GM12872 (cell line): ENCODE measurements around the gene PRR30.

Source experiments
- CTCF ChIP-seq: IDR thresholded peaks from 3 replicates; pipeline ENCODE4 v1.5.1; 2011; ENCODE audit warnings: low read depth, mild to moderate bottlenecking, low read length, moderate library complexity; ENCODE audit not compliant: insufficient read depth

Gene PRR30

GRCh38 chr2:27095745-27096651, 43.2 kb downstream of the PRR30 start:
- no peak for TF ChIP-seq CTCF

GRCh38 chr2:27095427-27095744, 43.8 kb downstream of the PRR30 start:
- no peak for TF ChIP-seq CTCF

GRCh38 chr2:27094353-27094984, 44.7 kb downstream of the PRR30 start:
- no peak for TF ChIP-seq CTCF

GRCh38 chr2:27093430-27094352, 45.5 kb downstream of the PRR30 start:
- no peak for TF ChIP-seq CTCF

DNA sequence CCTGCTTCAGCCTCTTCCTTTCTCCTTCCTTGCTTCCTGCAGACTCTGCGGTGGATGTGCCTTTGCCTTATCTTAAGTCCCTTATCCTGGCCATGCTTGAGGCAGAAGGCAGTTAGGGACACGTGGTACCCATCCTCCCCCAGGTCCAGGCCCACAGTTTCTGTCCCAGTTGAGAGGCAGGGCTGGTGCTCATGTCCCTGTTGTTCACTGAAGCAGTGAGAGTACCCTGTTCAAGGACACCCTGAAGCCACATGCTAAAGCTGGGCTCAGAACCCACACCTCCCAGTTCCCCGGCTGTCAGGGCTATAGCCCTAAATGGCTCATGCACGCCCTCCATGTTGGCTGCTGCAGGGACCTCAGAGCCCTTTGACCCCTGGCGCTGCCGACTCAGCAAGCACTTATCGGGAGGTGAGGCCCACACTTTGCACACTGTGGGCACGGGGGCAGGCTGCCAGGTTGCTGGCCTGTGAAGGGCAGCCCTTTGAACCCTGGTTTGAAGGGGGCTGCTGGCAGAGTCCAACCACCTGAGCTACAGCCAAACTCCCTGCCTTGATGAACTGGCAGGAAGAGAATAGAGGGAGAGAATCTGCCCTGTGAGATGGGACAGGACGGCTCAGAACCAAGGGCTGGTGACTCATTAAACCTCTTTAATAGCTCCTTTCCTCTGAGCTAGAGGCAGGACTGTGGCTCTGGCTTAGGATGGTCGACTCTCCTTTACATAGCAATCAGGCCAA, 46.3 kb downstream of the PRR30 start:
- TF ChIP-seq CTCF = no peak

GRCh38 chr2:27091746-27092695, 47.2 kb downstream of the PRR30 start:
- TF ChIP-seq CTCF = no peak
